HG02588 (cell line): Measurements from ENCODE around the gene KATNB1.

Experiments used
- ATAC-seq: cut with Tn5 transposase; IDR thresholded peaks from one replicate; pipeline ENCODE4 v1.9.1; 2021; ENCODE audit warnings: mild to moderate bottlenecking, moderate library complexity; ENCODE audit not compliant: unreplicated experiment

The KATNB1 gene

DNA sequence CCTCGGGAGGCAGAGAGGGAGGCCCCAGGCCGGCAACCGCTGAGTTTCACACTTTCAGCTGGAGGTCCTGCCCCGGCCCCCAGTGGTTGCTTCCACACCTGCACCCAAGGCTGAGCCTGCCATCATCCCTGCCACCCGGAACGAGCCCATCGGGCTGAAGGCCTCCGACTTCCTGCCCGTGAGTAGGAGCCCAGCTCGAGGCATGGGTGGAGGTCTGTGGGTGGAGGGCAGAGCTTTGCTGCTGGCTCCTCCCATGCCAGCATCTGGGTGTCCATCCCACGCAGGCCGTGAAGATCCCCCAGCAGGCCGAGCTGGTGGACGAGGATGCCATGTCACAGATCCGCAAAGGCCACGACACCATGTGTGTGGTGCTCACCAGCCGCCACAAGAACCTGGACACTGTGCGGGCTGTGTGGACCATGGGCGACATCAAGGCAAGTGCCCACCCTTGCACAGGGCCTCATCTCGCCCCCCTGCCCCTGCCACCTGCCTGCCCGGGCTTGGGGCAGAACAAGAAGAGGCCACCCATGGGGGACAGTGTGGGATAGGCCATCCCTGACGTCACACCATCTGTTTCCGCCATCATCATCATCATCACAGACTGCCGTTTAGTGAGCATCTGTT is 19.6 kb downstream of the KATNB1 start:
- ATAC-seq: no peak

- no peak for ATAC-seq
Measured at GRCh38 chr16:57755726-57756423, 20.3 kb downstream of the KATNB1 start.

DNA sequence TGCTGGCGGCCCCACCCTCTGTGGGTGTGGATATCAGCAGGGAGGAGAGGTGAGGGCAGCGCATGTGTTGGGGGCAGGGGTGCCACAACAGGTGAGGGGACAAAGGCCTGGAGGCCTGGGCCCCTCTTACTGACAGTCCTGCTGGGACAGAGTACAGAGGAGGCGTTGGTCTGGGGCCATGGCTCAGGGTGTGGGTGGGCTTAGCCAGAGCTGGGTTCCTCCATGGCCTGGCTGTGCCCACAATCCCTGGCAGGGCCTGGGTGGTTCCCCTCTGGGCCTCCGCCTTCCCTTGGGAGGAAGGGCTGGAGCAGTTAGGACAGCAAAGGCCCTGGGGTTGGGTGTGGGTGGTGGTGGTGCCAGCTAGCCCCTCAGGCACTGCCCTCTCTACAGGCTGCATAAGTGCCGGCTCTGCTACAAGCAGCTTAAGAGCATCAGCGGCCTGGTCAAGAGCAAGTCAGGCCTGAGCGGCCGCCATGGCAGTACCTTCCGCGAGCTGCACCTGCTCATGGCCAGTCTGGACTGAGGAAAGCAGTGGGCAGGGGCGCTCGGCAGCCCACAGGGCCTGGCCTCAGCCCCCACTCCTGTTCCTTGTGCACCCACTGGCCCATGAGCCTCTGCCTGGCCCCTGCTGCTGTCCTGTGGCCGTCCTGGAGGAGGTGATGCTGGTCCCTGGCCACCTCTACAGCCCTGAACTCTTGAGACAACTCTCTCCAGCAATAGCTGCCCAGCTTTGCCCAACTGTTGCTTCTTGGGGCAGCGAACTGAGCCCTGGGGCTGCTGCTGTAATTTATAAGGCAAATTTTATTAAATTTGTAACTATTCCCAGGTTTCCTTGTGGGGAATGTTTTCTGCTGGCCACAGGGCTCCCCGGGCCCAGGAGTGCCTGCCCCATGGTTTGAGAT is 21.1 kb downstream of the KATNB1 start:
- ATAC-seq: no peak

DNA sequence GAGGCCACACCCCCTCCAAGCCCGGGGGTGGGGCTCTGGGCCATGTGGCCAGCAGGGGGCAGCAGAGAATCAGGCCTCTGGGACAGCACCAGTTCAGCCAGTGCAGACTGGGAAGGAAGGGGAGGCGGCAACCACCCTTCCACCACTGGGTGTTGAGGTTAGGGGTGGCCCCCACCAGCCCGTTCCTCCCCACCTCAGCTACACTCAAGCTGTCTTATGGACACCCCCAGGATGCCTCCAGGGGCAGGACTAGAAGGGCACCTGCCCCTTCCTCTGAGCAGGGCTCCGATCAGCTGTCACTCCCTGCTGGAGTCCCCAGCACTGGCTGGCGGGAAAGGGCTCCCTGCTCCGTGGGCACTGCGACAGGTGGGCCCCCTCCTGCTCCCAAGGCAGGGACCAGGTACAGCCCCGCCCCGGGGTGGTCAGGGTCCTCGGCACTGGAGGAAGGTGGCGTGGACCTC is 21.8 kb downstream of the KATNB1 start:
- ATAC-seq: peak; percentile 85

- ATAC-seq: no peak
Measured at GRCh38 chr16:57757883-57758282, 22.3 kb downstream of the KATNB1 start.

DNA sequence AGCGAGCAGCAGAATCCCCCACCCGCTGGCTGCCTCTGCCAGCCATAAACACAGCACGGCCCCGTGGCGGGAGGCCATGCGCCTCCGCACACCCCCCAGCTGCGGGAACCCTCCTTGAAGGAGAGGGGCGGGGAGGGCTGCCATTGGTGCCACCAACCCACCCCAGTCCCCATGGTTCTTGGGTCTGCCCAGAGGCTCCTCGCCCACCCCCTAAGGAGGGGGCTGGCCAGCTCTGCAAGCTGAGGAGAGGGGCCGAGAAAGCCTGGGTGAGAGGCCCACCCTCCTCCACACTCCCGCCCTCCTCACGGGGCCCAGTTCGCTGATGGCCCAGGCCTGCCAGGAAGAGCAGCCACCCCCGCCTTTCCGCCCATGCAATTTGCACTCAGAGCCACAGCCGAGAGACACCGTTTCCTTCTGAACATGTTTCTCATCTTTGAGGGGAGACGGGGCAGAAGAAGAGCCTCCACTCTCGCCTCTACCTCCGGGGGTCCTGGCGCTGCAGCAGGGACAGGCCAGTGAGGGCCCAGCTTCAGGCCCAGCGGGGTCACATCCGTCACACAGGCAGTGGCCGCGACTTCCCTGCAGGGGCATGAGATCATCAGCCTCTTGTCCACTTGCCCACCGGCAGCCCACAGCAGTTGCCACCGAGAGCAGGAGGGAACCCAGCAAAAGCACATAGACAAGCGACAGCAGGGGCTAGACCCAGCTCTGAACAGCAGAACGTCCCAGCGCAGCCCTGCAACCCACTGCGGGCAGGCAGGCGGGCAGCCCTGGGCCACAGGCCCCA is 23.0 kb downstream of the KATNB1 start:
- ATAC-seq: no peak

GRCh38 chr16:57759131-57759530 is 23.6 kb downstream of the KATNB1 start:
- no peak for ATAC-seq

DNA sequence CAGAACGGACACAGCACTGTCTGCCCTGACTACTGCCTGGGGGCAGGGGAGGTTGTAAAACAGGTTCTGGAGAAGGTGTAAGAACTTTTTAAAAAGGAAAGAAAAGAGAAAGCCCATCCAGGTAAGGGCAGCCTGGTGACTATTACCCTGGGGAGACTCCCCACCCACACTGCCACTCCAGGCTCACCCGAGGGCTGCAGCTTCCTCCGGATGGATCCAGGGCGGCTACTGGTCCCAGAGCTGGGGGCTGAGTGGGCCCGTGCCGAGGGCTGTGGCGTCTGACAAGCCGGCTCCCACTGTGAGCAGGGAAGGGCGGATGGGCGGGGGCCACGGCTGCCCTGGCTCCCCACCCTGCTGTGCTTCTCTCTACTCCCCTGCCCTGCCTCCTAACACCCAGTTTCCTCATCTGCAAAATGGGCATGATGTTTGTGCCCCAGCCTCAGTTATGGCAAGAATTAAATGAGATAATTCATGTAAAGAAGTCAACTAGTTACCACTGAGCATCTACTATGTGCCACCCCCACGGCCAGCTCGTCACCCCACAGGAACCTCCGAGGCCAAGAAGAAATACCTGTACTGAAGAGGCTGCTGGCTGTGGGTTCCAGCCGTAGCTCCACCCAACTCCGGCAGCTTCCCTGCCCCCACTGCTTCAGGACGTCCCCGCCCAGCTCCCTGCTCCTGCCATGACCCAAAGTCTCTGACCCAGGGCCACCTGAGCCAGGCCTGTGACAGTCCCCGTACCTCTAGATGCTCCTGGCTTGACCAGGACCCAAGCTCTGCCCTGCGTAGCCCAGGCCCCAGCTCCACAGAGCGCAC is 24.2 kb downstream of the KATNB1 start:
- ATAC-seq: no peak

DNA sequence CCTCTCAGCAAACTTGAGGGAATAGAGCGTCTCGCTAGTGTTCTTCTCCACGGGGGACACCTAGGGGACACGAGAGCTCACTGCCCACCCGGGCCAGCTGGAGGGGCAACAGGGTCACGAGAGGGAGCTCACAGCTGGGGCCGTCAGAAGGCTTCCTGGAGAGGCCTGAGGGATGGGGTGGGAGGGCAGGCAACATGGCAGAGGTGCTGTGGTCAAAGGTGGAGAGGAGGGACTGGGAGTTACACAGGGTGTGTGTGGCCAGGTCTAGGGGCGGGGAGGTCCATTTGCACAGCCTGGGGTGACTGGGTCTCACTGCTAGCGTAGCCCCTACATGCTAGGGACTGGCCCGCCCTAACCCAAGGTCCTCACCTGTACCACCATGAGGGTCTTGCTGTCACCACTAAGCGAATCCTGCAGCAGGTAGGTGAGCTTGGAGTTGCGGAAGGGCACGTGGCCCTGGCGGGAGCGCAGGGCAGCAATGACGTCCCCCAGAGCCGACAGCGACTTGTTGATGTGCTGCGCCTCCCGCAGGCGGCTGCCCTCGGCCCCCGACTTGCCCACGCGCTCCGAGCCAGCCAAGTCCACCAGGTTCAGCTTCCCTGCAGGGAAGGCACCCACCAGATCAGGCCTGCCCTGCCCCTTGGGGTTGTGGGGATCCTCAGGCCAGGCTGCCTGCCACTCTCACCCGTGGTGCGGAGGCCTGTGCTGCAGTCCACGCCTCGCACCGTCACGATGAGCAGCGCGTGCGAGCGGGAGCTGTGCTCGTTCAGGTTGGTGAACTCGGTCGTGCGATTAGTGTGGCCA is 25.0 kb downstream of the KATNB1 start:
- no peak for ATAC-seq

- no peak for ATAC-seq
Measured at GRCh38 chr16:57761301-57761700, 25.7 kb downstream of the KATNB1 start.

DNA sequence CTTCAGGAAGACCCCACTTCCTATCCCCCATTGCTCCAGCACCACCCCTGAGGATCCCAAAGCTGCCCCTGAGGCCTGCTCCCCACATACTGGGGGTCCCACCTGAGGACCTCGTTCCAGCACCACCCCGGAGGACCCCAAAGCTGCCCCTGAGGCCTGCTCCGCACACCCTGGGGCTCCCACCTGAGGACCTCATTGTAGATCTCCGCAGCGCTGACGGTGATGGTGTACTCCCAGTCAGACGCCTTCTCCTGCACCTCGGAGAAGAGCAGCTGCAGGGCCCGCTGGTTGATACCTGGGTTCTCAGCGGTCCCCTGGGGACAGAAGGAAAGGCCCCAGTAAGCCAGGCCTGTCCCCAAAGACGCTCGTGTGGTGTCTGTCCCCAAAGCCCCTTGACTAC is 26.4 kb downstream of the KATNB1 start:
- ATAC-seq: no peak

GRCh38 chr16:57762365-57763040 is 26.9 kb downstream of the KATNB1 start:
- no peak for ATAC-seq

DNA sequence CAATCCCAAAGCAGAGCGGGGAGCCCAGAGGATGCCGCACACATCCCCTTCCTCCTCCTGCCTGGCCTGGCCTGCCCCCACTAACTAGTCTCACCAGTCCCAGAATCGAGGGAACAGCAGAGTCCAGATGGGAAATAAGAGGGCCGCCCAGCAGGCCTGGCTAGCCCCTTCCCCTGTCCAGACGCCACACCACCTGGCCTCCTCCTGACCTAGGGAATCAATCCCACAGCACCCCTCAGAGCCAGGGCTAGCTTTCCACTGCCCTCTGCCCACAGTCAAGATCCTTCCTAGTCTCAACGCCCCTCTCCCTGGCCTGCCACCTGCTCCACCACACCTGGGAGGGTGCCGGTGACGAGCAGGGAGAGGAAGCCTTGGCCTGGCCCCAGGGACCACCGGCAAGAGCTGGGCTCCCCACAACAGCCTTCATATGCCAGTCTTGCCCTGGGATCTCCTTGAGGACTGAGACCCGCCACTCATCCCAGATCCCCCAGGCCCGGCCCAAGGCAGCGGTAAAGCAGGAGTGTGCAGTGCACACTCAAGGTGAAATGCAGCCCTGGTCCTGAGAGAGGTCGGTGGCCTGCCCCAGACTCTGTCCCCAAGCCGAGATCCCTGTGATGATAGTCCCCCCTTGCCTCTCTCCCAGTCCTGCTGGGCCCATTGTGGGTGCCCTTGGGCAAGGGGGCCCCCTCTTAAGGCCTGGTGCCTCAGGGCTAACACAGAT is 27.9 kb downstream of the KATNB1 start:
- no peak for ATAC-seq

DNA sequence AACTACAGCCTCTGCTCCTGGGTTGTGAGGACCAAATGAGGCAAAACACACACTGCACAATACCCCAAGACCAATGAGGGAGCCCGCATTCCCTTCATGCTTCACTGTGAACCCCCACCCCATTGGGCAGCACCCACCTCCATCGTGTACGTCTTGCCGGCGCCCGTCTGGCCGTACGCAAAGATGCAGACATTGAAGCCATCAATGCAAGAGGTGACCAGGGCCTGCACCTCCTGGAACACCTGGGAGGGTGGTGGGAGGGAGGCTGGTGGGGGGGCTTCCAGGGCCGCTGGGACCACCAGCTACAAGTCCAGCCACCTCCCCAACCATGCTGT is 28.4 kb downstream of the KATNB1 start:
- no peak for ATAC-seq

DNA sequence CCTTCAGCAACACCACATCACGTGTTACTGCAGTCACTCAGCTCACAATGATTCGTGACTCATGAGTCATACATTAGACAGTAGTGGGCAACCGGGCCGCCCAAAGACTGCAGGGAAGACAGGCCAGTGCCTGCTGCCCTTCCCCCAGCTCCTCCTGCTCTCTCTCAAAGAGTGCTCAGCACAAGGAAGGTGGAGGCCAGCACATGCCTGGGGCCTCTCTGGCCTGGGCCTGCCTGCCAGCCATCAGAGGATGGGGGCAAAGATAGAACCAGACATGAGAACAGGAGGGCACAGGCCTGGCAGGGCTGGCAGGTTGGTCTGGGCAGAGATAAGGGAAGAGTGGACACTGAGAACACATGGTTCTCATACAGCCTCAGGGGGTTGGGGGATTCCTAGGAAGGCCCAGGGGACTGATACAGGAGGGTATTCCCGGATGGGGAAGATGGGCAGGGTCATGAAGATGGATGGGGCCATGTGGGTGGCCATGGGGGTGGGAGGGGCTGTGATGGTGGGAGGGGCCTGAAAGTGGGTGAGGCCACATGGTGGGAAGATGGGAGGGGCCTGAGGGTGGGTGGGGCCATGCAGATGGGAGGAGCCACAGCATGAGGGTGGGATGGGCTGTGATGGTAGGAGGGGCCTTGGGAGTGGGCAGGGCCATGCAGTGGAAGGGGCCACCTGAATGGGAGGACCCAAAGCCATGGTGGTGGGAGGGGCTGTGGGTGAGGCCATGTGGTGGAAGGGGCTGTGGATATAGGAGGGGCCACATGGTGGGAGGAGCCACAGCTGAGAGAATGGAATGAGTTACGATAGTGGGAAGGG is 29.0 kb downstream of the KATNB1 start:
- ATAC-seq: no peak

GRCh38 chr16:57765160-57765728 is 29.7 kb downstream of the KATNB1 start:
- ATAC-seq: no peak
